Retina (tissue), 1 donor: ENCODE measurements around the gene GLA.

Experiments
- DNase-seq: peaks from one replicate; pipeline ENCODE4 v3.0.0-alpha.2; 2016

Gene GLA

DNA sequence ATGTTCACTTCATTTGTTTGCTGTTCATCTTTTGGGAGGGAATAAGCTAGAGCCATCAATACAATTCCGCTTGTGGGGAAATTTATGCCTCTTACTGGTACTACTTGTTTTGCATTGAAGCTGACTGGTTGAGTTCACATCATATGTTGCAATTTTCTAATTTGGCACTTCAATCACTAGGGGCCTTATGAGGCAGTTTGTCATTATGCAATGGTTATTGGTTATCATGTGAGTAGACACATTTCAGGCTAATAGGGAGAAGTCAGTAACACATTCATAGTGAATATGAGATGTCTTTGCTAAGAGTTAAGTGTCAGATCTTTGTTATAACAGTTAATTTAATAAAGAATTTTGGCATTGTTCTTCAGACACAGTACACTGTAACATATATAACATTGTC is 11.9 kb downstream of the GLA start:
- no peak for DNase-seq

- no peak for DNase-seq
Observed at GRCh38 chrX:101394372-101394771, 13.4 kb downstream of the GLA start.

DNA sequence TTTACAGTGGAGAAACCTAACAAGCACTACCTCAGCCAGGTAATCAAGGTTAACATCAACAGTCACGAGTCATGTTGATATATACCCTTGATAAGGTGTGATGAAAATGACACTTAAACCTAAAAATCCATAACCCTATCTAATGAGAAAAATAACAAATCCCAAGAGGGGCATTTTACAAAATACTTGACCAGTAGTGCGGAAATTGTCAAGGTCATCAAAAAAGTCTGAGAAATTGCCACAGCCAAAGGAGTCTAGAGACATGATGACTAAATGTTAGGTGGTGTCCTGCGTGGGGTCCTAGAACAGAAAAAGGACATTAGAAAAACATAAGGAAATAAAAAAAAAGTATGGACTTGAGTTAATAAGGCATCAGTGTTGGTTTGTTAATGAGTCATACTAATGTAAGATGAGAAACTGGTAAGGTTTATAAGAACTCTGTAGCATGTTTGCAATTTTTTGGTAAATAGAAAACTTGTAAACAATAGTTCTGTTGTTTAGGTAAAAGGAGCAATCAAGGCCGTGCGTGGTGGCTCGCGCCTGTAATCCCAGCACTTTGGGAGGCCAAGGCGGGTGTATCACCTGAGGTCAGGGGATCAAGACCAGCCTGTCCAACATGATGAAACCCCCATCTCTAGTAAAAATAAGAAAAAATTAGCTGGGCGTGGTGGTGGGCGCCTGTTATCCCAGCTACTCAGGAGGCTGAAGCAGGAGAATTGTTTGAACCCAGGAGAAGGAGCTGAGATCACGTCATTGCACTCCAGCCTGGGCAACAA is 14.0 kb downstream of the GLA start:
- DNase-seq = no peak

GRCh38 chrX:101391831-101392230 is 15.9 kb downstream of the GLA start:
- DNase-seq = no peak

DNA sequence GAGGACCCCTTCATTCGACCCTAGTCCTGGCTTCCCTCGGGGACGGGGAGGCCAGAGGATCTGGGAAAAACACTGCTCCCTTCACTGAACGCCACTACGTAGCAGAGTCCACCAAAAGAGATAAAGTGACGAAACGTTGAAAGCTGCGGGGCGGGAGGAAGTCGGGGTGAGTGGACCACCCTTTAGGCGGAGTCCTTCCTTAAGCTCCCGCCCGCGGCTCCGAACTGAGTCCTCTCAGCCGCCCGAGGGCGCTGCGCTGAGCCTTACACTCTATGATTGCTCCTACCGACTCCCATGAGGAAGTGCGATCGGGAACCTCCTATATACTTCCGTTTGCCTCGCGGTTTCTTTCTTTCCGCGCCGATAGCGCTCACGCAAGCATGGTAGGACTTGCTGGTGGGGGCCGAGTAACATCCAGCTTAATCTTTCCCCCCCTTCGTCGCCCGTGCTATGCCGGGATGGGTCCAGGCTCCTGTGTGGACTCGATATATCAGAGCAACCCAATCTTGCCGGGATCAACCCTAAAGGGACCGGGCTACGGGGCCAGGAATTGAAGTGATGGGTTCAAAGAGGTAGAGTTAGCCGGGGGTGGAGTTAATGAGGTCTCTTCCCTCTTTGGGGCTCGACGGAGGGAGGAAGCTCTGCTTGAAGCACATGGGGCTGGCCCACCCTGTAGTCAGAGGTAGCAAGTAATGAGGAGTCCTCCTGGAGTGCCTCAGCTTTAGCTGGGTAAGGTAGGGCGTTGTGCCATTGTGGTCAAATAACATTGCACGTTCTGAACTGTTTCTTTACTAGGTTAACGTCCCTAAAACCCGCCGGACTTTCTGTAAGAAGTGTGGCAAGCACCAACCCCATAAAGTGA is 16.8 kb downstream of the GLA start, which contains the start of gene RPL36A:
Gene RPL36A (plus strand): TSS at position 348 of the 862 bp plus-strand sequence. CDS start 33 bp downstream, at position 381.
- DNase-seq = peak; percentile 82

- DNase-seq = no peak
Observed at GRCh38 chrX:101388604-101389003, 19.1 kb downstream of the GLA start.

DNA sequence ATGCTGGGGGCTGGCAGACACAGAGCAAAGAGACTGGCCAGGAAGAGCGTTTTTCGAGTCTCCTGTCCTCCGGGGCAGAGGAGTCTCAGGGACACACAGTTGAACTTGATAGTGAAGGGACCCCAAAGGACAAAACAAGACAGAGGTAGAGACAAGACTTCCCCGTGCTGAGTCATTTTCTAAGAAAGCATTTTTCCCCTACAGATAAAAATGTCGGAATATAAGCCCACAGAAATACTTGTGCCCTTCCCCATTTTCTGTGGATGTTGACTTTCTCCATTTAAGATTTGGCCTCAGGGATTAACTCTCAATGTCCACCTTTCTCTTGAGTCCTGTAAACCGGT is 21.2 kb downstream of the GLA start:
- DNase-seq = no peak

- DNase-seq = no peak
Observed at GRCh38 chrX:101385795-101386541, 21.8 kb downstream of the GLA start, which contains the start of gene BTK. Gene BTK, minus strand, starts transcription at chrX:101386191. Its CDS starts 10,907 bp downstream, at chrX:101375284.

DNA sequence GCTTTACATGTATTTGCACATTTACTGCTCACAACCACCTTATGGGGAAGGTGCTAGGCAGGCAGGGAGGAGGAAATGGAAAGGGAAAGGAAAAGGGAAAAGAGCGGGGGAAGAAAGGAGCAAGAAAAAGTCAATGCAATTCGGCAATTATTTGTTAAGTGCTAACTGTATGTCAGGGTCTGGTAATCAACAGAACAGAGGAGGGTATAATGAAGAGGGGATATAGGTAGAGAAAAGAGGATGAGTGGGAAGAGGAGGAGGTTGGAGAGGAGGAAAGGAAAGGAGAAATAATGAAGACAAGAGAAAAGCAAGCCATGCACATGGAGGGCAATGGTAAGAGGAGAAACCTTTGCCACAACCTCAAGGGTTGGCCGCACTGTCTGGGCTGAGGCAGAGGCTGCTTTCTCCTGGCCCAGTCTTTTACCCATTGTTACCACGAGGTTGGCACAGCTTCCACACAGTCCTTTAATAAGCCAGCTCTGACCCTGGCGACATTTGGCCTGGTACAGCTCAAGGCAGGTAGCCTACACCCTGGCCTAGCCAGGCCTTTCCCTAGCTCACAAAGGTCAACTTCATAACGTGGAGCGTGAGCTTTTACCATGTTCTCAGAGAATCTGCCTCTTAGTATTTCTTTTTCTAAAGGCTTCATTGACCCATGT is 22.6 kb downstream of the GLA start:
- DNase-seq = no peak

GRCh38 chrX:101383679-101384205 is 24.0 kb downstream of the GLA start:
- DNase-seq = no peak

DNA sequence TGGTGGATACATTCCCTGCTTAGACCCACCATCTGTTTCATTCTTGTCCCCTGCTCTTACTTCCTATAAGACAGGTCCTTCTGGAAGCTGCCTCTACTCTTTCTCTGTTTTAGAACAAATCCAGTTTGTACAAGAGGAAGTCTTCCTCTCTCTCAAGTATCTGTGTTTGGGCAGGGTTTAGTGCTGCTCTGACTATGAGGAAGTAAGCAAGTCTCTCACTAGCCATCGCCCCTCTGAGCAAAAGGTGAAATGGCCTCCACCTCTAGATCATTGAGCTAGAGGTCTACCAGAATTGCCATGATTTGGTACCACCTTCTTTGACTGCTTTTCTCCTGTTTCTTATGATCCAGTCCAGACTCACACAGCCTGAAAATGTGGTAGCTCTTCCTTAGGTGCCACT is 30.2 kb downstream of the GLA start:
- no peak for DNase-seq

DNA sequence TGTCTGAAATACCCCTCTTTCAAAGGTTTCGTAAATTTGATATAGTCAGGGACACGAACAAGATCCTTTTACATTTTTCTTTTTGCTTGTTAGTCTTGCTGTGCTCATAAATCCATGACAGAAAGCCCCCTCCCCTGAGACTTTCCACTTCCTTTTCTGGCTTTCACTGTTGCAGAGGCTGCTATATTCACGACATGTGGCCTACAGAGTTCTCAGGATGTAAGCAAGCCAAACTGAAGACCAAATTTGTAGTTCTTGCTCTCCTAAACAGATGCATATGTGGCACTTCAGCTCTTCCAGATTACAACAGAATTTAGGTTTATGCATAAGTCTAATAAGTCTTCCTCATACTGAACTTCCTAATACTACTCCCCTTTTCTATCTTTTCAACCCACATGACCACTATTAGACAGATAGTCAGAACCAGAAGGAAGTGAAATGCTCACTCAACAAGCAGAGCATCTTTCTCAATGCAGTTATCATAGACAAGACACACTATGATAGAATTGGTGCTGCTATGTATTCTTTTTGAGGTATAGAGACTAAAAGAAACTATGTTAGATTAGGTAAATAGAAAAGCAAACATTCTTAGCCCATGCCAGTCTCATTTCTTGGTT is 36.7 kb downstream of the GLA start:
- DNase-seq = no peak

DNA sequence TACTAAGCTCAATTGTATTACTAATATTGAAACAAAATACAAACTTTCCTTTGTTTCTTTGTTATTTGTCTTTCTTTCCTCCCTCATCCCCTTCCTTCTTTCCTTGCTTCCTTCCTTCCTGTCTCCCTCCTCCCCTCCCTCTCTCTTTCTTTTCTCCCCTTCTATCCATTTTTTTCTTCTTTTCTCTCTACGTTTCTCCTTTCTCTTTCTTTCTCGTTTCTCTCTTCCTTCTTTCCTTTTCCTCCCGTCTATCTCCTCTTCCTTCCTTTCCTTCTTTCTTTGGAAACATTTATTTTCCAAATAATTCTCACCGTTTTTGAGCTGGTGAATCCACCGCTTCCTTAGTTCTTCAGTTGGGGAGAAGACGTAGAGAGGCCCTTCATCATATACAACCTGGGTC is 38.0 kb downstream of the GLA start:
- no peak for DNase-seq

- DNase-seq = no peak
Observed at GRCh38 chrX:101368800-101369199, 38.9 kb downstream of the GLA start.

DNA sequence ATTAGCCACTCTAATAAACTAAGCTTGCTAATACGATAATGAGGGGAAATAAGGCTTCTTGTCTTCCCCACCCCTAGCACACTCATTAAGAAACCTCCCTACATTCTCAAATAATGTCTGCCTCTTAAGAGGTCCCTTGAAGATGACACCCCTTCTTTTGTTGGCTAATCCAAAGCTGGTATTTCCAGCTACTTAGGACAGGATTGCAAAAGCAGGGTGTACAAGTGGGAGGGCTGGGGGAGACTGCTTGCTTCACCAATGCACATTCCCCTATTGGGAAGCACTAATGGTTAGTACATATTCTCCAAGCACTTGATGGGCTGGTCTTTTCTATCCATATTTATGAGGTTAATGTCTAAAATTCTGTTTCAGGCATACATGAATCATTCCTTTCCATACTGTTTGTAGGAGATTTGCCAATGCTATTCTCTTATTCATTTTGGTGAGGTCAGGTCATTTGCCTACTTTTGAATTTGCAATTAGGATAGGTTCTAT is 42.4 kb downstream of the GLA start:
- DNase-seq = no peak

DNA sequence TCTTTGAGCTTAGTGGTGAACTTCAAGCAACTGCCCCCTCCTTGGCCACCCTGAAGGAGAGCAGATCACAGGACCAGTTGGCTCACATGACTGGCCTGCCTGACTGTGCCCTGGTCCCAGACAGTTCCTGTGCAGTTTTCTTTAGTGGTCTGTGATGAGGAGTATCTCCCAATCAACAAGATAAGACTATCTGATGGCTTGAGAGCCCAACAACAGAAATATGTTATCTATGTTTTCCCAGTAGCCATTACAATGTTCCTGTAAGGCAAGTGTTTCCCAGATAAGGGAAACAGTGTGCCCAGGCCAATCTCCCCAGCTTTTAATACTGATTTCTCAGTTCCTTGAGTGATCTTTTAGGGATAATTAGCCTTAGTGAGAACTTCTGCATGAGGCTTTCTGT is 45.0 kb downstream of the GLA start:
- no peak for DNase-seq

GRCh38 chrX:101362116-101362515 is 45.6 kb downstream of the GLA start:
- no peak for DNase-seq

- DNase-seq = no peak
Observed at GRCh38 chrX:101360390-101360789, 47.3 kb downstream of the GLA start.

- DNase-seq = no peak
Observed at GRCh38 chrX:101359966-101360365, 47.8 kb downstream of the GLA start.

GRCh38 chrX:101357166-101357795 is 50.4 kb downstream of the GLA start:
- DNase-seq = no peak

DNA sequence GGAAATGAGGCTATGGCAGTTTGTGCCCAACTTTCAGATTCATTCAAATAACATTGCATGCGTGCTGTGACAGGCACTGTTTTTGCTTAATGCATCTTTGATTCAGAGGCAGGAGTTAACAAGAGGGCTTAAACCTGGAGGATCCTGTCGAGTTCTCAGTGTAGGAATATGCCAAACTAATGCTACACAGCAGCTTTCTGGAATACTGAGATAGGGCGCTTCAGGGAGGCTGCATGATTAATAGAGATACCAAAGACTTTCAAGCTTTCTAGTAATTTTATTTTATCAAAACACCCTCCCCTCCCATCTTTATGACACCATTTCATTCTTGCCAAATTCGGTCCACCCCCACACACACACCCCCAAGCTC is 58.5 kb downstream of the GLA start:
- no peak for DNase-seq
